Hepatocyte (in vitro differentiated cells): Measurements from ENCODE around the gene EIF3K. TPM values are rescaled to one million over a fixed set of nuclear protein-coding genes. Genes with fewer than 3 reads are reported as not detected.

Experiments used
- DNase-seq: peaks from one replicate; pipeline ENCODE4 v3.0.0-alpha.2; 2016; ENCODE audit warnings: low spot score
- H2AFZ ChIP-seq: fragments of 200-600 bp; sonication (generic); 2 replicates; pipeline ENCODE4 v1.6.0; 2016; ENCODE audit warnings: antibody characterized with exemption, mild to moderate bottlenecking
- H3K27ac ChIP-seq: fragments of 200-600 bp; sonication (generic); 2 replicates; pipeline ENCODE4 v1.5.1; 2016; ENCODE audit warnings: mild to moderate bottlenecking
- H3K27me3 ChIP-seq: fragments of 200-600 bp; sonication (generic); 2 replicates; pipeline ENCODE4 v1.6.1; 2016
- H3K36me3 ChIP-seq: fragments of 200-600 bp; sonication (generic); replicated peaks from 2 replicates; pipeline ENCODE4 v1.5.1; 2016; ENCODE audit warnings: low read depth; ENCODE audit not compliant: insufficient read depth
- H3K4me1 ChIP-seq: fragments of 200-600 bp; sonication (generic); 2 replicates; pipeline ENCODE4 v1.5.1; 2016; ENCODE audit warnings: mild to moderate bottlenecking, moderate library complexity; ENCODE audit not compliant: insufficient read depth
- H3K4me2 ChIP-seq: fragments of 200-600 bp; sonication (generic); 2 replicates; pipeline ENCODE4 v1.6.0; 2016
- H3K4me3 ChIP-seq: fragments of 200-600 bp; sonication (generic); 2 replicates; pipeline ENCODE4 v1.5.1; 2016; ENCODE audit warnings: mild to moderate bottlenecking
- H3K79me2 ChIP-seq: fragments of 200-600 bp; sonication (generic); 2 replicates; pipeline ENCODE4 v1.6.0; 2017; ENCODE audit warnings: mild to moderate bottlenecking
- H3K9me2 ChIP-seq: fragments of 200-600 bp; sonication (generic); replicated peaks from 2 replicates; pipeline ENCODE4 v1.6.0; 2017; ENCODE audit warnings: mild to moderate bottlenecking; ENCODE audit not compliant: insufficient read depth
- H3K9me3 ChIP-seq: fragments of 200-600 bp; sonication (generic); 2 replicates; pipeline ENCODE4 v1.5.1; 2016; ENCODE audit warnings: low read depth, mild to moderate bottlenecking
- H4K20me1 ChIP-seq: fragments of 200-600 bp; sonication (generic); 2 replicates; pipeline ENCODE4 v1.6.0; 2016; ENCODE audit warnings: mild to moderate bottlenecking; ENCODE audit not compliant: insufficient read depth, poor library complexity, severe bottlenecking
- CTCF ChIP-seq: fragments of 200-600 bp; sonication (generic); IDR thresholded peaks from 2 replicates; pipeline ENCODE4 v1.5.1; 2016; ENCODE audit warnings: antibody characterized with exemption, mild to moderate bottlenecking; ENCODE audit not compliant: poor library complexity
- EZH2 ChIP-seq: fragments of 200-600 bp; sonication (generic); IDR thresholded peaks from 2 replicates; pipeline ENCODE4 v1.6.1; 2016; ENCODE audit warnings: antibody characterized with exemption, mild to moderate bottlenecking, borderline replicate concordance
- EZH2phosphoT487 ChIP-seq: fragments of 200-600 bp; sonication (generic); IDR thresholded peaks from one replicate; pipeline ENCODE4 v1.6.1; 2018; ENCODE audit warnings: antibody characterized with exemption, mild to moderate bottlenecking, low read depth, moderate library complexity; ENCODE audit not compliant: unreplicated experiment, severe bottlenecking
- WGBS: methylation state at CpG from one replicate; pipeline ENCODE4 v1.1.6; 2016; ENCODE audit warnings: low lambda C conversion rate; ENCODE audit errors: missing lambda C conversion rate; 5-methylcytosine and 5-hydroxymethylcytosine counted together
- polyA plus RNA-seq: library from polyadenylated mRNA; unstranded; fragments of >200 nt; fragmentation: Nextera tagmentation; extraction: Ambion mirVana; gene quantifications from 2 replicates; pipeline ENCODE4 v1.2.1, GENCODE V29; 2016
- total RNA-seq: library from RNA; depleted of rRNA; stranded (reverse); fragments of >200 nt; gene quantifications from 2 replicates; pipeline ENCODE4 v1.2.3, GENCODE V29; 2014

The EIF3K gene
- total and polyA plus RNA-seq, 2 experiments from 2014 or later, result 171 to 354 TPM

GRCh38 chr19:38673030-38673429 lies 54.0 kb downstream of the EIF3K start:
- Histone ChIP-seq H4K20me1 (peaks cover 4% of the 10 kb centered on the region), H3K27ac (no peak overlapping the region)

GRCh38 chr19:38674388-38675171 lies 55.6 kb downstream of the EIF3K start:
- H3K27me3 ChIP-seq, result no peaks in the 10 kb centered on the region
- no peaks in the 10 kb centered on the region for H3K36me3 ChIP-seq
- H3K4me1 ChIP-seq, result peaks cover 64% of the 10 kb centered on the region
- TF ChIP-seq EZH2phosphoT487 (no peak), EZH2 (no peak), CTCF (no peak)
- peaks cover 94% of the 10 kb centered on the region for H3K79me2 ChIP-seq
- peak overlapping the region; percentile 34 for H3K4me2 ChIP-seq
- peaks cover 4% of the 10 kb centered on the region for H4K20me1 ChIP-seq
- H3K27ac ChIP-seq, result peak overlapping the region; percentile 97
- H3K4me3 ChIP-seq, result no peak overlapping the region
- 67% methylated on average over 16 of the region's 16 CpGs for WGBS
- no peaks in the 10 kb centered on the region for H3K9me3 ChIP-seq
- no peak overlapping the region for H2AFZ ChIP-seq
- no peaks in the 10 kb centered on the region for H3K9me2 ChIP-seq
- peak; percentile 57 for DNase-seq

More at GRCh38 chr19:38673030-38673429, 54.0 kb downstream of the EIF3K start:
- peaks cover 94% of the 10 kb centered on the region for H3K79me2 ChIP-seq
- WGBS, result 93% methylated on average over 4 of the region's 4 CpGs
- no peaks in the 10 kb centered on the region for H3K9me3 ChIP-seq
- no peak overlapping the region for H2AFZ ChIP-seq
- H3K36me3 ChIP-seq, result no peaks in the 10 kb centered on the region
- no peak for TF ChIP-seq CTCF
- H3K9me2 ChIP-seq, result no peaks in the 10 kb centered on the region
- H3K27me3 ChIP-seq, result no peaks in the 10 kb centered on the region
- no peak overlapping the region for H3K4me3 ChIP-seq
- DNase-seq, result no peak
- peaks cover 69% of the 10 kb centered on the region for H3K4me1 ChIP-seq
- no peak overlapping the region for H3K4me2 ChIP-seq

DNA sequence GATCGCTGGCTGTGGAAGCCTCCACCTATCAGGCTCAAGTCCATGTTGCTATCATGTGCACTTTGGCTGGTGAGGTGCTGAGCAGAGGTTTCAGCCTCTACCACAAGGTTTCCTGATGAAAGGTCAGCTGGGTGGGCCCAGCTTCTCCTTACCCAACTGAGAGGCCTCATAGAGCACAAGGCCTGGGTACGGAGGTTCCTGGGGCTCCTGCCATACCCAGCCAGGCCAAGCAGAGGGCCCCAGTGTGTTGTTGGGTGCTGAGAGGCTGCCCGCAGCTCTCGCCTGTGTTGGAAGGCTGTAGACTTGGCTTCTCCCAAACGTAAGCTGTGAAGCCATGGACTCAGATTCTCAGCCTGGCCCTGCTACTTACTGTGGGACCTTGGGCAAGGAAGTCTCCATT lies 56.6 kb downstream of the EIF3K start:
- peak overlapping the region; percentile 97 for H3K27ac ChIP-seq
- peak overlapping the region; percentile 34 for H3K4me2 ChIP-seq
- no peaks in the 10 kb centered on the region for H4K20me1 ChIP-seq
- H3K9me3 ChIP-seq, result no peaks in the 10 kb centered on the region
- no peak for TF ChIP-seq EZH2
- no peak for TF ChIP-seq CTCF
- no peak for TF ChIP-seq EZH2phosphoT487
- no peaks in the 10 kb centered on the region for H3K27me3 ChIP-seq
- WGBS, result 86% methylated on average over 5 of the region's 5 CpGs
- peak; percentile 32 for DNase-seq
- no peaks in the 10 kb centered on the region for H3K36me3 ChIP-seq
- peaks cover 95% of the 10 kb centered on the region for H3K79me2 ChIP-seq
- peaks cover 65% of the 10 kb centered on the region for H3K4me1 ChIP-seq
- no peak overlapping the region for H2AFZ ChIP-seq
- no peaks in the 10 kb centered on the region for H3K9me2 ChIP-seq
- no peak overlapping the region for H3K4me3 ChIP-seq
